Natural killer cell (primary cell): ENCODE measurements around the gene CLDND1. TPM values are rescaled to one million over a fixed set of nuclear protein-coding genes. Genes with fewer than 3 reads are reported as not detected.

Source experiments
- ATAC-seq, 3 donors: fragments of 150-1000 bp in 2 of 3; fragments of 200-7000 bp in 1 of 3; cut with Tn5 transposase; 1 replicate in 1 of 3; 2 replicates in 2 of 3; pipeline ENCODE4 v1.10.0; 2021; ENCODE audit warnings: mild to moderate bottlenecking in 2 of 3, moderate library complexity in 2 of 3
- DNase-seq, 2 donors: peaks; one replicate each; pipeline versions ENCODE4 v3.0.0 to v3.0.0-alpha.2; 2013 to 2021; ENCODE audit warnings: mixed read lengths in 1 of 2
- H3K27ac ChIP-seq: one replicate; pipeline ENCODE4 v1.5.1; 2013; ENCODE audit warnings: mild to moderate bottlenecking, low read length
- H3K27me3 ChIP-seq: one replicate; pipeline ENCODE4 v1.6.1; 2013; ENCODE audit warnings: low read length; ENCODE audit not compliant: control insufficient read depth, insufficient read depth
- H3K36me3 ChIP-seq: one replicate; pipeline ENCODE4 v1.6.1; 2013; ENCODE audit warnings: low read length; ENCODE audit not compliant: control insufficient read depth, insufficient read depth
- H3K4me1 ChIP-seq: one replicate; pipeline ENCODE4 v1.6.1; 2013; ENCODE audit warnings: low read length; ENCODE audit not compliant: control insufficient read depth, insufficient read depth
- H3K4me3 ChIP-seq: one replicate; pipeline ENCODE4 v1.5.1; 2013; ENCODE audit warnings: low read length
- H3K9me3 ChIP-seq: one replicate; pipeline ENCODE4 v1.6.1; 2013; ENCODE audit warnings: low read length; ENCODE audit not compliant: control insufficient read depth, insufficient read depth
- H3K27ac Mint-ChIP-seq, 2 donors: one replicate each; pipeline ENCODE4 v1.8.0; 2022; ENCODE audit warnings: mild to moderate bottlenecking in 2 of 2, mixed read lengths in 2 of 2, moderate library complexity in 1 of 2
- H3K27me3 Mint-ChIP-seq, 2 donors: one replicate each; pipeline ENCODE4 v1.8.0; 2022; ENCODE audit warnings: low read depth in 2 of 2, mixed read lengths in 2 of 2
- H3K36me3 Mint-ChIP-seq: one replicate; pipeline ENCODE4 v1.8.0; 2022; ENCODE audit warnings: mixed read lengths
- H3K4me1 Mint-ChIP-seq, 2 donors: one replicate each; pipeline ENCODE4 v1.8.0; 2022; ENCODE audit warnings: mixed read lengths in 2 of 2
- H3K4me3 Mint-ChIP-seq: one replicate; pipeline ENCODE4 v1.8.0; 2022; ENCODE audit warnings: mild to moderate bottlenecking, moderate library complexity, mixed read lengths
- H3K9me3 Mint-ChIP-seq, 2 donors: one replicate each; pipeline ENCODE4 v1.8.0; 2022; ENCODE audit warnings: mixed read lengths in 2 of 2
- CTCF ChIP-seq: fragments of 200-600 bp; IDR thresholded peaks from one replicate; pipeline ENCODE4 v1.8.0; 2022; ENCODE audit warnings: antibody characterized with exemption
- WGBS: methylation state at CpG from one replicate; pipeline ENCODE4 v1.1.7; 2013; ENCODE audit warnings: missing lambda C conversion rate; ENCODE audit not compliant: insufficient coverage; 5-methylcytosine and 5-hydroxymethylcytosine counted together
- intact Hi-C: fragments of 100-400 bp; cut with micrococcal nuclease; formaldehyde crosslinking; loops from one replicate; pipeline ENCODE4 v1.14.2; 2022
- total RNA-seq, 4 donors: library from RNA; stranded (reverse); fragments of 120-200 nt in 1 of 4; gene quantifications; one replicate each; pipeline versions ENCODE4 v1.2.3 to v1.2.4, GENCODE V29; 2013 to 2022

Gene CLDND1
- total RNA-seq, 3 donors from 2014 or later (not counting 1 experiment from before 2014, with no cell fraction given), result 175 to 220 (median 219) TPM

GRCh38 chr3:98483626-98484025, 39.1 kb downstream of the CLDND1 start:
- no peak for ATAC-seq
- Mint-ChIP-seq H3K4me1 (no peaks in the 10 kb centered on the region), H3K27me3 (no peaks in the 10 kb centered on the region), H3K9me3 (peaks cover 15 to 19% of the 10 kb centered on the region in 2 donors), H3K36me3 (peaks cover 25% of the 10 kb centered on the region), H3K27ac (no peak overlapping the region), H3K4me3 (no peak overlapping the region)
- Histone ChIP-seq H3K27me3 (no peaks in the 10 kb centered on the region), H3K4me1 (no peaks in the 10 kb centered on the region), H3K4me3 (no peak overlapping the region), H3K27ac (no peak overlapping the region), H3K36me3 (no peaks in the 10 kb centered on the region), H3K9me3 (peaks cover 10% of the 10 kb centered on the region)
- intact Hi-C loops, result no loop called here
- 85% methylated on average over 3 of the region's 3 CpGs for WGBS
- no peak for DNase-seq
- TF ChIP-seq CTCF, result no peak

- intact Hi-C loops, result no loop called here
- peaks cover 12 to 13% of the 10 kb centered on the region in 2 donors for H3K9me3 Mint-ChIP-seq
- no peaks in the 10 kb centered on the region for H3K27me3 Mint-ChIP-seq
- no peak overlapping the region for H3K4me3 Mint-ChIP-seq
- H3K27ac Mint-ChIP-seq, result no peak overlapping the region
- no peak overlapping the region for H3K27ac ChIP-seq
- no peaks in the 10 kb centered on the region for H3K4me1 ChIP-seq
- no peaks in the 10 kb centered on the region for H3K36me3 ChIP-seq
- DNase-seq (no peak), ATAC-seq (no peak)
- no peaks in the 10 kb centered on the region for H3K27me3 ChIP-seq
- H3K36me3 Mint-ChIP-seq, result peaks cover 18% of the 10 kb centered on the region
- WGBS, result 77% methylated on average over 3 of the region's 3 CpGs
- H3K4me3 ChIP-seq, result no peak overlapping the region
- H3K9me3 ChIP-seq, result peaks cover 10% of the 10 kb centered on the region
- TF ChIP-seq CTCF, result no peak
- no peaks in the 10 kb centered on the region for H3K4me1 Mint-ChIP-seq
These were observed 39.8 kb downstream of the CLDND1 start for GRCh38 chr3:98482717-98483482.

Other genes starting within 250 kb of the CLDND1 start
- not detected for gene OR5H2, start 240.4 kb downstream of the CLDND1 start, total RNA-seq
- not detected for gene OR5K4, start 169.0 kb downstream of the CLDND1 start, total RNA-seq
- not detected for gene OR5K3, start 132.2 kb downstream of the CLDND1 start, total RNA-seq
- gene OR5K1, start 59.7 kb downstream of the CLDND1 start, total RNA-seq, result not detected
- gene OR5K2, start 25.2 kb downstream of the CLDND1 start, total RNA-seq, result not detected
- 10 to 100 TPM in 1 of 3 donors, 1 to 10 TPM in 1, under 1 TPM in 1; 0.97 to 32.8 (median 1.5) TPM for gene GPR15, start 9.1 kb upstream of the CLDND1 start, total RNA-seq
- 10 to 100 TPM in 2 of 3 donors, 1 to 10 TPM in 1; 7.6 to 12.7 (median 12.2) TPM for gene CPOX, start 70.7 kb upstream of the CLDND1 start, total RNA-seq
- gene ST3GAL6, start 240.4 kb upstream of the CLDND1 start, total RNA-seq, result 1 to 10 TPM in 2 of 3 donors, under 1 TPM in 1; 0.38 to 3.7 (median 1.4) TPM